ENCODE data around the gene RBMS3. TPM values are rescaled to one million over a fixed set of nuclear protein-coding genes. Genes with fewer than 3 reads are reported as not detected.

RBMS3 gene
- total and polyA plus RNA-seq, 9 donors: 11.6 to 79.2 (median 63.1) TPM

DNA sequence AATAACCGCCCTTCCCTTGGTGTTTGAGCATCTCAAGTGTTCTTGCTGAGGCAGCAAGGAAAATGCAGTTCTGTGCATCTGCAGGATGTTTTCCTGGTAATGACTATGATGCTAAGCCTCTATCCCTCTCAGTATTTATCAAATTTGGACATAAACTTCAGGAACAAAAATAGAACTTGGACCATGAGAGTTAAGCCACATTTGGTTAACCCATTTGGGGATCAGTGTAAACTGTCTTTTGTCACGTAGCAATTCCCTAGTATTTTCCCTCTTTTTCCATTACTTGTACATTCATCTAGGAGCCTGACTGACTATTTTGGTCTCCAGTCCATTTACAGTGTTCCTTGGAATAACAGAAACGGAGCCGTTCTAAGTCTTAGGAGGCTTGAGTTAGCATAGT, 250.8 kb downstream of the RBMS3 start:
- no peaks in the 10 kb centered on the region for H3K9me3 ChIP-seq
- TF ChIP-seq EP300 (IDR thresholded peaks at IDR 0.05) (no peak), POLR2A (IDR thresholded peaks at IDR 0.05) (no peak)
- TF ChIP-seq, protein P1, sequence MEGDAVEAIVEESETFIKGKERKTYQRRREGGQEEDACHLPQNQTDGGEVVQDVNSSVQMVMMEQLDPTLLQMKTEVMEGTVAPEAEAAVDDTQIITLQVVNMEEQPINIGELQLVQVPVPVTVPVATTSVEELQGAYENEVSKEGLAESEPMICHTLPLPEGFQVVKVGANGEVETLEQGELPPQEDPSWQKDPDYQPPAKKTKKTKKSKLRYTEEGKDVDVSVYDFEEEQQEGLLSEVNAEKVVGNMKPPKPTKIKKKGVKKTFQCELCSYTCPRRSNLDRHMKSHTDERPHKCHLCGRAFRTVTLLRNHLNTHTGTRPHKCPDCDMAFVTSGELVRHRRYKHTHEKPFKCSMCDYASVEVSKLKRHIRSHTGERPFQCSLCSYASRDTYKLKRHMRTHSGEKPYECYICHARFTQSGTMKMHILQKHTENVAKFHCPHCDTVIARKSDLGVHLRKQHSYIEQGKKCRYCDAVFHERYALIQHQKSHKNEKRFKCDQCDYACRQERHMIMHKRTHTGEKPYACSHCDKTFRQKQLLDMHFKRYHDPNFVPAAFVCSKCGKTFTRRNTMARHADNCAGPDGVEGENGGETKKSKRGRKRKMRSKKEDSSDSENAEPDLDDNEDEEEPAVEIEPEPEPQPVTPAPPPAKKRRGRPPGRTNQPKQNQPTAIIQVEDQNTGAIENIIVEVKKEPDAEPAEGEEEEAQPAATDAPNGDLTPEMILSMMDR (IDR thresholded peaks at IDR 0.05): no peak
- H3K27ac ChIP-seq: no peak overlapping the region
- no peaks in the 10 kb centered on the region for H3K36me3 ChIP-seq
- H3K27me3 ChIP-seq: no peaks in the 10 kb centered on the region
- H3K4me1 ChIP-seq (ENCODE audit: insufficient read depth): peaks cover 1% of the 10 kb centered on the region
- no peak overlapping the region for H3K4me3 ChIP-seq
- intact Hi-C loops (cut with DNase I): no loop called here
- 51 to 56% (median 54%) methylated on average over 4 of the region's 4 CpGs for WGBS, 3 donors
- no peak for DNase-seq

DNA sequence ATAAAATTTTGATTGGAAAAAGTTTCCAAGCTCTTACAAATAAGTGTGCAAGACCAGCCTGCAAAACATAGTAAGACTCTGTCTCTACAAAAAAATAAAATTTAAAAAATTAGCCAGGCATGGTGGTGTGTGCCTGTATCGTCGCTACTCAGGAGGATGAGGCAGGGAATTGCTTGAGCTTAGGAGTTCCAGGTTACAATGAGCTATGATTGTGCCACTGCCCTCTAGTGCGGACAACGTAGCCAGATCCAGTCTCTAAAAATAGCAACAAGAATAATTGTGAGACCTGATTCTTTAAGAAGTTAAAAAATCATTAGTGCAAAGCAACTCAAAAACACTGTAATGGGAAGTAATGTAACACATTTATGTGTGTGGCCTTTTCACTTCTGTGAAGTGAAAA, 251.6 kb downstream of the RBMS3 start:
- WGBS, 3 donors: 73 to 75% (median 74%) methylated on average over 4 of the region's 4 CpGs
- intact Hi-C loops (cut with DNase I): no loop called here

DNA sequence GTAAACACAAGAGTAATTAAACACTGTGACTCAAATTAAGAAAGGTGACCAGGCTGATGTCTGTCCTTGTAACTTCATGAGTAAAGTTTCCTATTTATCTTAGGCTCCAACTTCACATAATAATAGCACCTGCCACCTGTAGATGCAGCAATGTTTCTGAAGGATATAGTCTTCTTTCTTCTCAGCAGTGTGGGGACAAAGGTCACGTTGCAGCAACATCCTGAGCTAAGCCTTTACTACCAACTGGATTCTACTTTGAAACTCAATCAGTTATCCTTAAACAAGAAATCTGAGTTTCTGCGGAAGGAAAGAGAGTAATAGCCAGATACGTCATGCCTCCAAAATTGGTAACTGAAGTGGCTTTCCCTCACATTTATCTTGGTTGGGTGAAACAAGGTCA, 253.1 kb downstream of the RBMS3 start:
- peaks cover 1% of the 10 kb centered on the region for H3K4me1 ChIP-seq (ENCODE audit: insufficient read depth)

More for the DNA sequence above, 251.6 kb downstream of the RBMS3 start:
- no peak for DNase-seq
- Histone ChIP-seq H3K27ac (no peak overlapping the region), H3K36me3 (no peaks in the 10 kb centered on the region), H3K27me3 (no peaks in the 10 kb centered on the region), H3K4me3 (no peak overlapping the region), H3K9me3 (no peaks in the 10 kb centered on the region), H3K4me1 (ENCODE audit: insufficient read depth) (peaks cover 1% of the 10 kb centered on the region)
- TF ChIP-seq, protein P1 (IDR thresholded peaks at IDR 0.05): no peak
- TF ChIP-seq POLR2A (IDR thresholded peaks at IDR 0.05) (no peak), EP300 (IDR thresholded peaks at IDR 0.05) (no peak)

GRCh38 chr3:29536016-29536758, 255.3 kb downstream of the RBMS3 start:
- 54 to 69% (median 68%) methylated on average over 4 of the region's 4 CpGs for WGBS, 3 donors
- no peak overlapping the region for H3K27ac ChIP-seq
- intact Hi-C loops (cut with DNase I): no loop called here

More for the DNA sequence above, 253.1 kb downstream of the RBMS3 start:
- intact Hi-C loops (cut with DNase I): no loop called here
- Histone ChIP-seq H3K27me3 (no peaks in the 10 kb centered on the region), H3K4me3 (no peak overlapping the region), H3K9me3 (no peaks in the 10 kb centered on the region), H3K27ac (no peak overlapping the region), H3K36me3 (no peaks in the 10 kb centered on the region)
- TF ChIP-seq, protein P1 (IDR thresholded peaks at IDR 0.05): no peak
- no peak for TF ChIP-seq EP300 (IDR thresholded peaks at IDR 0.05)
- no peak for TF ChIP-seq POLR2A (IDR thresholded peaks at IDR 0.05)
- 89 to 94% (median 93%) methylated on average over 3 of the region's 3 CpGs for WGBS, 3 donors
- DNase-seq: no peak

More at GRCh38 chr3:29536016-29536758, 255.3 kb downstream of the RBMS3 start:
- H3K36me3 ChIP-seq: no peaks in the 10 kb centered on the region
- no peaks in the 10 kb centered on the region for H3K9me3 ChIP-seq
- no peak overlapping the region for H3K4me3 ChIP-seq
- TF ChIP-seq EP300 (IDR thresholded peaks at IDR 0.05): no peak
- no peak for TF ChIP-seq POLR2A (IDR thresholded peaks at IDR 0.05)
- TF ChIP-seq, protein P1 (IDR thresholded peaks at IDR 0.05): no peak
- H3K27me3 ChIP-seq: no peaks in the 10 kb centered on the region
- DNase-seq: no peak
- no peaks in the 10 kb centered on the region for H3K4me1 ChIP-seq (ENCODE audit: insufficient read depth)
